DMS53 treated with DMSO at 0.1 percent for 48 hours (cell line): Measurements from ENCODE around the gene P2RY6.

Experiments
- DNase-seq: peaks from one replicate; lab custom pipeline; 2025; ENCODE audit not compliant: unreplicated experiment; lab: John Stamatoyannopoulos, UW

Gene P2RY6

GRCh38 chr11:73295241-73295995, 23.3 kb downstream of the P2RY6 start:
- DNase-seq: peak; percentile 62

- DNase-seq: no peak
These were observed 23.8 kb downstream of the P2RY6 start for GRCh38 chr11:73295996-73296318.

GRCh38 chr11:73296501-73297230, 24.5 kb downstream of the P2RY6 start:
- DNase-seq: no peak

DNA sequence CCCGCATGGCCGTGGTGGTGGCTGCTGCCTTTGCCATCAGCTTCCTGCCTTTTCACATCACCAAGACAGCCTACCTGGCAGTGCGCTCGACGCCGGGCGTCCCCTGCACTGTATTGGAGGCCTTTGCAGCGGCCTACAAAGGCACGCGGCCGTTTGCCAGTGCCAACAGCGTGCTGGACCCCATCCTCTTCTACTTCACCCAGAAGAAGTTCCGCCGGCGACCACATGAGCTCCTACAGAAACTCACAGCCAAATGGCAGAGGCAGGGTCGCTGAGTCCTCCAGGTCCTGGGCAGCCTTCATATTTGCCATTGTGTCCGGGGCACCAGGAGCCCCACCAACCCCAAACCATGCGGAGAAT, 25.1 kb downstream of the P2RY6 start:
- DNase-seq: no peak

GRCh38 chr11:73297702-73298101, 25.6 kb downstream of the P2RY6 start:
- DNase-seq: no peak

DNA sequence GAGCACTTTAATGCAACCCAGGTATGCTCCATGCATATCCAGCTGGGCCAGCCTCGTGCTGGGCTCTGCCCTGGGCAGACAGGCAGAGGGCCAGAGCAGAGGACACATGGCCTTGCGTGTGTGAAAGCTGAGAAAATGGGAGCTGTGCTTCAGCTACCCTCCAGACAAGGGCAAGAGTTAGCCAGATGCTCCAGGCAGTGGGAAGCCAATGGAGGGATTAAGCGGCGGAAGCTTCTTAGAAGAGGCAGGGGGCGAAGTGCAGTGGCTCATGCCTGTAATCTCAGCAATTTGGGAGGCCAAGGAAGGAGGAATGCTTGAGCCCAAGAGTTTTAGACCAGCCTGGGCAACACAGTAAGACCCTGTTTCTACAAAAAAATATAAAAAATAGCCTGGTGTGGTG, 26.1 kb downstream of the P2RY6 start:
- DNase-seq: no peak

GRCh38 chr11:73299751-73300150, 27.6 kb downstream of the P2RY6 start:
- DNase-seq: no peak

DNA sequence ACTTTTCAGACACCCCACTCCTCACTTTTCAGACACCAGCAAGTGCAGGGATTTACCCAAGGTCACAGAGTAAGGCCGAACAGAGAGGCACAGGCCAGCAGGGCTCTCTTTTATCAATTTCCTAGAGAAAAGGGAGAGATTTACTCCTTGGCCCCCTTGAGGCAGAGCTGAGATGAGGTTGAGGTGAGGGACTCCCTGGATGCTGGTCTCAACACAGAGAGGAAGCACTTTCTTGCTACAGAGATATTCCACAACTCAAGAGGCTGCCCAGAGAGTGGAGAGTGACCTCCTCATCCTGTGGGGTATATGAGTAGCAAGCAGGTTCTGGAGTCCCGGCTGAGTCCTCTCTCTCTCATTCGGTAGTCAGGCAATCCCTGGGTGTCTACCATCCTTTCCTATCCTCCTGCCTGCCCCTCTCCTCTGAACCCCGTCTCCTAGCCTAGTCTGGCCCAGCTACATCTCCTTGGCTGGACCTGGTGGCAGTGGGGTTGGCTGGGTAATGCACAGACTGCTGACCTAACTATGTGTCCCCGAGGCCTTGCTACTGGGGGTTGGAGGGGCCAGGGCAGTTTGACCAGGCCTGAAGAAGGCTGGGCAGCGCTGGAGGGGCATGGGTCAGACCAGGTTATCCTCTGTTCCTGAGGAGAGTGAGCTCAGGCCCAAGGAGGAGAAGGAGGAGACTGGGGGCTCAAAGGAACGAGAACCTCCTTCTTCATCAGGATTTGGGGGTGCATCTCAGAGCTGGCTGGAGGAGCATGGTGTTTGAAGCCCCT, 34.1 kb downstream of the P2RY6 start:
- no peak for DNase-seq

DNA sequence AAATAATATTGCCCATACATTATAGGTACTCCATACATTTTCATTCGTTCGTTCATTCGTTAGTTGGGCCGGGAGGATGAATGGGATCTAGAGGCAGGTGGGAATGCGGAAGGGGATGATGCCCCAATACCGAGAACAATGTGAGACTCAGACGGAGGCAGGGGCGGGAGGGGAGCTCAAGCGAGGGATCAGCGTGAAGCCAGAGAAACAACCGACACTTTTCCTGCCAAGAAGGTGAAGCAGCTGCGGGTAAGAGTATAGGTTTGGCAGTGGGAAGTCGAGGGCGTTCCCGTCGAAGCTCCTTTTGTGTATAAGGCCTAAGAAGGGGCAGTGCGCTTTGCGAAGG, 34.8 kb downstream of the P2RY6 start:
- no peak for DNase-seq

DNA sequence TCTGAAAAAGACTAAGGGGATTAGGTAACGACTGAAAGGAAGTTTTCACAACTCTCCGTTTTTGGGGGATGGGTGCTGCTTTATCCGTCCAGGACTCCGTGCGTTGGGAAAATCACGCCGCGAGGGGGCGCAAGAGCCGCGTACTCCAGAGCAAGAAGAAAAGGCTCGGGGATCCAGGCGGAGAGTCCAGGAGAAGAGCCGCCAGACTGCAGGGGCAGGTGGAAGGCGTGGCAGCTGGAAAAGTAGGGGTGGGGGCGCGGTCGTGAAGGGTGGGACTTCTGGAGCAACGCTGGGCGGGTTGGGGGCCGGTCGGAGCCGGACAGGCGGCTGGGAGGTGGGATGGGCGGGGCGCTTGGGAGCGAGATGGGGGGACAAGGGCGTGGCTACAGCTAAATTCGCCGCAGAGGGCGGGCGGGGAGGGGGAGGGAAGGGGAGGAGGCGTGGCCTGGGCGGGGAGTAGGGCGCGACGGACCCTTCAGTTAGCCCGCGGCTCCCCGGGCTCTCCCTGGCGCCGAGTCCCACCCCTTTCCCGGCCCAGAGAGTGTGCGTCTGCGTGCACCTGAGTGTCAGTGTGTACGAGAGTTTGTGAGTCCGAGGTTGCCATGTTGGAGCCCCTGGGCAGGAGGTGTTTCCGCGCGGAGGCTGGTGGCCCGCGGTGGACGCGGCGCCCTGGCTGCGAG, 35.3 kb downstream of the P2RY6 start:
- peak; percentile 99 for DNase-seq

DNA sequence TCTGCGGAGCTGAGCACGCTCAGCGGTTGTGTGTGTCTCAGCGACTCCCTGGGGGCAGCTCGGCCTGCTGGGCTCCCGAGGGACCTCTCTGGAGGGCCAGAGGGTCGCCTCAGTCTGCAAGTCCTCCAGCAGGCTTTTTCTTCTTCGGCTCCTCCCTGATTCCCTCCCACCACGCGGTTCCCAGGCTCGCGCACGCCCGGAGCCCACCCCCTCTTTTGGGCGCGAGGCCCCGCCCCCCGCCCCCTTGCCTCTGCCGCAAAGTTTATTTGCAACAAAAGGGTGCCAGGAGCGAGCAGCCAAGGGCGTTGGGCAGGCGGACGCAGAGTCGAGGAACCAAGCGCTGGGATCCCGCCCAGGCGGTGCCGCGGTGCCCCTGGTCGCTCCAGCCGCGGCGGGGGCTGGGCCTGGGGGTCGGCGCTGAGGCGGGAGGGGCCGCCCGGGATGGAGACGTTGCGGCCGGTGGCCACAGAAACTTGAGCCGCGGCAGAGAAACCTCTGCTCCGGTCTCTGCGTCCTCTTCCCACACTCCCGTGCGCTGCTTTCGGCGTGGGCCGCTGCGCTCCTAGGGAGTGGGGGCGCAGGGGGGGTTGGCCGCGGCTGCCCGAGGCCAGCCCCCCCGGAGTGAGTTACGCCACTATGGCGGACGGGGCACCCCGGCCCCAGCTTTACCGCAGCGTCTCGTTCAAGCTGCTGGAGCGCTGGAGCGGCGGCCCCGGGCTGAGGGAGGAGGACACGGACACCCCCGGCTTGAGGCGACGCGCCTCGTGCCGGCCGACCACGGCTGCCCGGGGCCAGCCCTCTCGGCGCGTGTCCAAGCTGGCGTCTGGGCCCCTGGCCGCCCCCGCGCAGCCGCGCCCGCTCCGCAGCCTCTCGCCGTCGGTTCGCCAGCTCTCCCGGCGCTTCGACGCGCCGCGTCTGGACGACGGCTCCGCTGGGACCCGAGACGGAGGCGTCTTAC, 36.1 kb downstream of the P2RY6 start, which contains the start of gene ARHGEF17:
TSS of gene ARHGEF17 (plus strand) at position 274 of the 958 bp plus-strand sequence. CDS start at position 637, 363 bp downstream.
- DNase-seq: no peak

DNA sequence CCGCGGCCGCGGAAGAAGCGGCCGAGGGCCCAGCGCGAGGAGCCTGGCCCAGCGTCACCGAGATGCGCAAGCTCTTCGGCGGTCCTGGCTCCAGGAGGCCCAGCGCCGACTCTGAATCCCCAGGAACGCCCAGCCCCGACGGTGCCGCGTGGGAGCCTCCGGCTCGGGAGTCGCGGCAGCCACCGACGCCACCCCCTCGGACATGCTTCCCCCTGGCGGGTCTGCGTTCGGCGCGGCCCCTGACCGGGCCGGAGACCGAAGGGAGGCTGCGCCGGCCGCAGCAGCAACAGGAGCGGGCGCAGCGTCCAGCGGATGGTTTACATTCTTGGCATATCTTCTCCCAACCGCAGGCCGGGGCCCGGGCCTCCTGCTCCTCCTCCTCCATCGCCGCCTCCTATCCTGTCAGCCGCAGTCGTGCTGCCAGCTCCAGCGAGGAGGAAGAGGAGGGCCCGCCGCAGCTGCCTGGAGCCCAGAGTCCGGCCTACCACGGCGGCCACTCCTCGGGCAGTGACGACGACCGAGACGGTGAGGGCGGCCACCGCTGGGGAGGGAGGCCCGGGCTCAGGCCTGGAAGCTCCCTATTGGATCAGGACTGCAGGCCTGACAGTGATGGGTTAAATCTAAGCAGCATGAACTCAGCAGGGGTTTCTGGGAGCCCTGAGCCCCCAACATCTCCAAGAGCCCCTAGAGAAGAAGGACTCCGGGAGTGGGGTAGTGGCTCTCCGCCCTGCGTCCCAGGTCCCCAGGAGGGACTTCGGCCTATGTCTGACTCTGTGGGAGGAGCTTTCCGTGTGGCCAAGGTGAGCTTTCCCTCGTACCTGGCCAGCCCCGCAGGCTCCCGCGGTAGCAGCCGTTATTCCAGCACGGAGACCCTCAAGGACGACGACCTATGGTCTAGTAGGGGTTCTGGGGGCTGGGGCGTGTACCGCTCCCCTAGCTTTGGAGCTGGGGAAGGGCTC, 37.1 kb downstream of the P2RY6 start:
- DNase-seq: peak; percentile 52

- DNase-seq: no peak
These were observed 37.9 kb downstream of the P2RY6 start for GRCh38 chr11:73310076-73310475.

DNA sequence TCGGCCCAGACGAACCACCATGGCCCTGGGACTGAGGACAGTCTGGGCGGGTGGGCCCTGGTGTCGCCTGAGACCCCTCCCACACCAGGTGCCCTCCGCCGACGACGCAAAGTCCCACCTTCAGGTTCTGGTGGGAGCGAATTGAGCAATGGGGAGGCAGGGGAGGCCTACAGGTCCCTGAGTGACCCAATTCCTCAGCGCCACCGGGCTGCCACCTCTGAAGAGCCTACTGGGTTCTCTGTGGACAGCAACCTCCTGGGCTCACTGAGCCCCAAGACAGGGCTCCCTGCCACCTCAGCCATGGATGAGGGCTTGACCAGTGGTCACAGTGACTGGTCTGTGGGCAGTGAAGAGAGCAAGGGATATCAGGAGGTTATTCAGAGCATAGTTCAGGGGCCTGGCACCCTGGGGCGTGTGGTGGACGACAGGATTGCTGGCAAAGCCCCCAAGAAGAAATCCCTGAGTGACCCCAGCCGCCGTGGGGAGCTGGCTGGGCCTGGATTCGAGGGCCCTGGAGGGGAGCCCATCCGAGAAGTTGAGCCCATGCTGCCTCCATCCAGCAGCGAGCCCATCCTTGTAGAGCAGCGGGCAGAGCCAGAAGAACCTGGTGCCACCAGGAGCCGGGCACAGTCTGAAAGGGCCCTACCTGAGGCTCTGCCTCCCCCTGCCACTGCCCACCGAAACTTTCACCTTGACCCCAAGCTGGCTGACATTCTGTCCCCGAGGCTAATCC, 38.7 kb downstream of the P2RY6 start:
- no peak for DNase-seq

GRCh38 chr11:73311394-73311869, 39.3 kb downstream of the P2RY6 start:
- DNase-seq: no peak

GRCh38 chr11:73312036-73312435, 39.9 kb downstream of the P2RY6 start:
- no peak for DNase-seq

DNA sequence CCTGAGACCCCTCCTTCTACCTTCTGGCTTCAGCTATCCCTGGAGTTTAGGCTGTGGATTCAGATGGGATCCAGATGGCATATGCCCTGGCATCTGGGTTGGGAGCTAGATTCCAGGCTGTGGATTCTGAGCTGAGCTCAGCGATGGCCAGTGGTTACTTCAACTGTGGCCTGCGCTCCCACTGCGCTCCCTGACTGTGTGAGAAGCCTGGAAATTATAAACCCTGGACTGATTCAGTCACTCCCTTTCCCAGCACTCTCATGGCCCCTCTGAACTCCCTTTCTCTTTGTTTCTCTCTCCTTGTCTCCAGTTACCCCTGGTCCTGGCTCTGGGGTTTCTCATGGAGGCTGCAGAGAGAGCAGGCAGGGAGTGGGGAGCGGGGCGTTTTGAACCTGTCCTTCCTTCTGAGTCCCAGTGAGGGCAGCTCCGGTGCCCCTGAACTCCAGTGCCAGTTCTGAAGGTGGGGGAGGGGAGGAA, 40.8 kb downstream of the P2RY6 start:
- DNase-seq: no peak

DNA sequence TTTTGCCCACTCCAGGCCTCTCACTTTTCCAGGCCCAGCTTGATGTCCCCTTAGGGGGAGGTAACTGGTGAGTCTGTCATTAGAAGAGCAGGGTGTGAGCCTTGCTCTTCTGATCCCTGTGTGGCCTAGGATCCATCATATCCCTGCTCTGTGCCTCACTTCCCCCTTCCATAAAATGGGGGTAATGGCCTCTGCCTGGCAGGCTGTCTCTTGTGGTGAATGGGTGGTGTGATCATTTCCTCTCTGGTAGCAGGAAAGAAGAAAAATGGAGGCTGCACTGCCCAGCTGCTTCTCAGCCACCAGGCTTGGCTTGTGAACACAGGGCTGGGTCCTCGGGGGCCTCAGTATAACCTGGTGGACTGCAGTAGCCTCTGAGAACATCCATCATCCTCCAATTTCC, 41.5 kb downstream of the P2RY6 start:
- DNase-seq: no peak
